ENCODE data around the gene PRKCE. TPM values are rescaled to one million over a fixed set of nuclear protein-coding genes. Genes with fewer than 3 reads are reported as not detected.
"Not testable (repeated sequence)": the region's sequence is repeated elsewhere in the genome, so short reads cannot be mapped to it uniquely, and the experiment has no call there.

The PRKCE gene
- total and polyA plus RNA-seq, 11 donors, result 4.1 to 22.3 (median 16.2) TPM

DNA sequence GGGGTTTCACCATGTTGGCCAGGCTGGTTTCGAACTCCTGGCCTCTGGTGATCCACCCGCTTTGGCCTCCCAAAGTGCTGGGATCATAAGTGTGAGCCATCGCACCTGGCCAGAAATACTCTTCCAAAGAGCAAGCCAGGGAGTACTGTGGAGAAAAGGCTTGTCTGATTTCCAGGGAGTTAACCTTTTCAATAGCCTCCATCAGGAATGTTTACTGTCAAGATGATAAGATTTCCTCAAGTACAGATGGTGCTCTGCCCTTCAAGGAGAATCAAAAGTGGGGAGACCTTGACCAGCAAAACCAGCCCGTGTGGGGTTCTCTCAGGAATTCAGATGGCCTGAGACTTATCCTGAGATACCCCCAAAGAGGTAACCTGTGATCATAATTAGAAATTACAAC lies 237.2 kb downstream of the PRKCE start:
- Histone ChIP-seq H3K9me3 (no peaks in the 10 kb centered on the region), H3K36me3 (no peaks in the 10 kb centered on the region), H3K27me3 (no peaks in the 10 kb centered on the region), H3K27ac (peak overlapping the region in 3 of 12 donors; percentile 4 to 82 (median 19)), H3K4me3 (no peak overlapping the region), H3K4me1 (peaks cover 4 to 97% (median 59%) of the 10 kb centered on the region in 12 donors)
- WGBS, 4 donors, result 90 to 93% (median 91%) methylated on average over 4 of the region's 4 CpGs
- TF ChIP-seq CTCF (IDR thresholded peaks at IDR 0.05) (no peak), POLR2A (IDR thresholded peaks at IDR 0.05) (no peak)
- intact Hi-C loops (cut with DNase I), result loop anchor here in 5 of 10 donors (5.0 to 10.0 kb wide), 4 partner anchors 34 to 49 kb away; no protein-coding TSS in a partner anchor
- no peak for DNase-seq
- ATAC-seq, result no peak

DNA sequence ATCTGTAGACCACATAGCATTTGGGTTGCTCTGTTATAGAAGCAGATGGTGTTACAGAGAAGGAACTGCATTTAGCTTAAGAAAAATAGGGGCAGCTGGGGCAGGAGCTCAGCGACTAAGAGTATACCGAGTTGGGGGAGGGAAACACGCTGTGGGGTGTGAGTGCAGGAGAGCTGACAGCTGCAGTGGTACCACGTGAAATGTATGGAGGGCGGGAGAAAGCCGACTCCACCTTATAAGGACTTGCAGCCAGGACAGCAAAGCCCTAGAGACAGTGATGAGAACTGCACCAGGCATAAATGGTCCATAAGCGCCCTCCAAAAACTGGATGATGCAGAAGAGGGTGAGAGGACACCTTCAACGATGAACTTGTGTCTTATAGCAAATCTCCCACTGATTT lies 237.6 kb downstream of the PRKCE start:
- DNase-seq (peak in 3 of 5 donors; percentile 29 to 72 (median 66)), ATAC-seq (peak; percentile 28 to 78 (median 72))
- H3K4me3 ChIP-seq, result no peak overlapping the region
- peaks cover 4 to 93% (median 55%) of the 10 kb centered on the region in 12 donors for H3K4me1 ChIP-seq
- peak overlapping the region in 3 of 12 donors; percentile 4 to 82 (median 19) for H3K27ac ChIP-seq
- intact Hi-C loops (cut with DNase I), result loop anchor here in 5 of 10 donors (5.0 to 10.0 kb wide), 4 partner anchors 33 to 48 kb away; no protein-coding TSS in a partner anchor
- TF ChIP-seq CTCF (IDR thresholded peaks at IDR 0.05), result peak in 3 of 12 donors; percentile 16 to 19 (median 17)
- no peak for TF ChIP-seq POLR2A (IDR thresholded peaks at IDR 0.05)
- H3K9me3 ChIP-seq, result no peaks in the 10 kb centered on the region
- H3K36me3 ChIP-seq, result no peaks in the 10 kb centered on the region
- WGBS, 4 donors, result 41 to 59% (median 51%) methylated on average over 8 of the region's 8 CpGs
- no peaks in the 10 kb centered on the region for H3K27me3 ChIP-seq

DNA sequence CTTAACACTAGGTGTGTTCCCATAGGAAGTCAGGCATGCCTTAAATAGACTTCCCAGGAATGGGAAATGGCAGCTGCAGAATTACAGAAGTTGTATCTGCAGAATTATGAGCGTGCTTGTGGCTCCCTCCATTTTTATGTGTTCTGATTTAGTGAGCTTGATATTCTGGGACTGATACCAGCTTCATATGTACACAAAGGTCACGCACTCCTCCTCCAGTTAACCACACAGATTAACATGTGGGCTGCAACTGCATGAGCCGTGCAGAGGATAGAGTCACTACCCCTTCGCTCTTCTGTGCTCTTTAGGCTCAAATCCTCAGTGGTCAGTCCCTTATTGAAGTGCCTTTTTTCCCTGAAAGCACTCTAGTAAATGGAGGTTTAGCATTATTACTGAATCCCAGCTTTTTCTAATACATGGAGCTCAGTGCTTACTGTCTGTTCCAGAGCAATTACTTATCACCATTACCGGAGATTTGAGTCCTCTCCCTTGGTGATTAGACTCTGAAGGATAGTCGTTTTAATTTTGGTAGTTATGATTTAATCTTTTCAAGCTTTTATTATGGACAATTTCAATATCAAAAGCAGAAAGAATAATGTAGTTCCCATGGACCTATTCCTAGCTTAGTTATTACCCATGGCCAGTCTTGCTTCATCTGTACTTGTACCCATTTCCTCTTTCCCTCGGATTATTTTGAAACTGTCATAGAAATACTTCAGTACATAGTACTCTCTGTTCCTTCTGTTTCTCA lies 238.3 kb downstream of the PRKCE start:
- no peaks in the 10 kb centered on the region for H3K9me3 ChIP-seq
- peak overlapping the region in 2 of 12 donors; percentile 5 to 82 for H3K27ac ChIP-seq
- no peaks in the 10 kb centered on the region for H3K36me3 ChIP-seq
- 65 to 70% (median 66%) methylated on average over 7 of the region's 7 CpGs for WGBS, 4 donors
- intact Hi-C loops (cut with DNase I), result loop anchor here in 5 of 10 donors (5.0 to 10.0 kb wide), 4 partner anchors 33 to 48 kb away; no protein-coding TSS in a partner anchor
- peak in 3 of 4 donors; percentile 17 to 54 (median 29) for ATAC-seq
- DNase-seq, result no peak
- no peaks in the 10 kb centered on the region for H3K27me3 ChIP-seq
- H3K4me1 ChIP-seq, result peaks cover 4 to 89% (median 47%) of the 10 kb centered on the region in 12 donors
- TF ChIP-seq CTCF (IDR thresholded peaks at IDR 0.05) (no peak), POLR2A (IDR thresholded peaks at IDR 0.05) (no peak)
- H3K4me3 ChIP-seq, result no peak overlapping the region

DNA sequence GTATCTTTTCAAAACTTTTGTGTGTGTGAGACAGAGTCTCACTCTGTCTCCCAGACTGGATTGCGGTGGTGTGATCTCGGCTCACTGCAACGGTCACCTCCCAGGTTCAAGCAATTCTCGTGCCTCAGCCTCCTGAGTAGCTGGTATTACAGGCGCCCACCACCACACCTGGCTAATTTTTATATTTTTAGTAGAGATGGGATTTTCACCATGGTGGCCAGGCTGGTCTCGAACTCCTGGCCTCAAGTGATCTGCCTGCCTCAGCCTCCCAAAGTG lies 238.8 kb downstream of the PRKCE start:
- H3K27me3 ChIP-seq; intact Hi-C loops (cut with DNase I); ATAC-seq; H3K36me3 ChIP-seq; H3K4me3 ChIP-seq; DNase-seq; H3K9me3 ChIP-seq: not testable (repeated sequence)
- peak overlapping the region in 1 of 12 donors; percentile 82 for H3K27ac ChIP-seq
- peaks cover 4 to 84% (median 45%) of the 10 kb centered on the region in 12 donors for H3K4me1 ChIP-seq
- 94 to 97% (median 96%) methylated on average over 6 of the region's 6 CpGs for WGBS, 4 donors
